DND-41 (cell line): ENCODE data around the gene ABCF2.

ENCODE experiments used
- EZH2 ChIP-seq: IDR thresholded peaks from 3 replicates; pipeline ENCODE4 v1.6.1; 2012; ENCODE audit warnings: borderline replicate concordance, low read depth, mild to moderate bottlenecking, moderate library complexity, low read length, inconsistent platforms; ENCODE audit not compliant: severe bottlenecking
- TF ChIP-seq, protein P1 (sequence below): IDR thresholded peaks from 2 replicates; pipeline ENCODE4 v1.5.1; 2012; ENCODE audit warnings: borderline replicate concordance, low read length, moderate library complexity, mild to moderate bottlenecking; ENCODE audit not compliant: poor library complexity, severe bottlenecking; ENCODE audit errors: extremely low read depth

DNA sequence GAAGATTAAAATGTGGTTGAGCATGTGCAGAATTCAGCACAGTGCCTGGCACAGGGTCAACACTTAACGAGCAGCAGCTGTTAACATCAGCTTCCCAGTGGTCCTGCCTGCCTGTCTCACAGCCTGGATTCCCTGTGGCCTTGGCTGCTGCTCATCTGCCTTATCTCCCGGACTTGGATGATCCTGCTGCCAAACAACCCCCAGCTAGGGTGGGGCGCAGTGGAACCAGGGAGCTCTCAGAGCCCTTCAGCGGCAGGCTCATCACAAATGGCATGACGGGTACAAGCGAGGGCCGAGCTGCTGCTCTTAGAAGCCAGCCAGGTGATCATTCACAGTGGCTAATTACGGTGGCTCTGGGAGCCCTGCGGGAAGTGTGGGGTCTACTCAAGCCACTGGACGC is 34.5 kb upstream of the ABCF2 start:
- TF ChIP-seq, protein P1, sequence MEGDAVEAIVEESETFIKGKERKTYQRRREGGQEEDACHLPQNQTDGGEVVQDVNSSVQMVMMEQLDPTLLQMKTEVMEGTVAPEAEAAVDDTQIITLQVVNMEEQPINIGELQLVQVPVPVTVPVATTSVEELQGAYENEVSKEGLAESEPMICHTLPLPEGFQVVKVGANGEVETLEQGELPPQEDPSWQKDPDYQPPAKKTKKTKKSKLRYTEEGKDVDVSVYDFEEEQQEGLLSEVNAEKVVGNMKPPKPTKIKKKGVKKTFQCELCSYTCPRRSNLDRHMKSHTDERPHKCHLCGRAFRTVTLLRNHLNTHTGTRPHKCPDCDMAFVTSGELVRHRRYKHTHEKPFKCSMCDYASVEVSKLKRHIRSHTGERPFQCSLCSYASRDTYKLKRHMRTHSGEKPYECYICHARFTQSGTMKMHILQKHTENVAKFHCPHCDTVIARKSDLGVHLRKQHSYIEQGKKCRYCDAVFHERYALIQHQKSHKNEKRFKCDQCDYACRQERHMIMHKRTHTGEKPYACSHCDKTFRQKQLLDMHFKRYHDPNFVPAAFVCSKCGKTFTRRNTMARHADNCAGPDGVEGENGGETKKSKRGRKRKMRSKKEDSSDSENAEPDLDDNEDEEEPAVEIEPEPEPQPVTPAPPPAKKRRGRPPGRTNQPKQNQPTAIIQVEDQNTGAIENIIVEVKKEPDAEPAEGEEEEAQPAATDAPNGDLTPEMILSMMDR: no peak
- TF ChIP-seq EZH2: no peak
